Subcutaneous abdominal adipose tissue (tissue), 5 donors: Measurements from ENCODE around the gene STX4.

Experiments used
- H3K27ac ChIP-seq: one replicate; pipeline ENCODE4 v1.7.0; 2013; ENCODE audit warnings: low read depth, mild to moderate bottlenecking, inconsistent platforms, low read length, moderate library complexity
- H3K27me3 ChIP-seq, 5 donors: one replicate each; pipeline ENCODE4 v1.7.0; 2013; ENCODE audit warnings: low read length in 5 of 5, inconsistent platforms in 1 of 5; ENCODE audit not compliant: control insufficient read depth in 5 of 5, insufficient read depth in 4 of 5
- H3K36me3 ChIP-seq, 5 donors: one replicate each; pipeline ENCODE4 v1.7.0; 2013; ENCODE audit warnings: low read length in 5 of 5; ENCODE audit not compliant: control insufficient read depth in 5 of 5, insufficient read depth in 5 of 5
- H3K4me1 ChIP-seq, 5 donors: one replicate each; pipeline ENCODE4 v1.7.0; 2013; ENCODE audit warnings: low read length in 5 of 5, mild to moderate bottlenecking in 3 of 5, moderate library complexity in 1 of 5; ENCODE audit not compliant: control insufficient read depth in 5 of 5, insufficient read depth in 5 of 5
- H3K4me3 ChIP-seq, 5 donors: one replicate each; pipeline ENCODE4 v1.7.0; 2013; ENCODE audit warnings: low read length in 5 of 5, low read depth in 1 of 5
- H3K9ac ChIP-seq, 5 donors: one replicate each; pipeline ENCODE4 v1.7.0; 2013; ENCODE audit warnings: low read length in 5 of 5, mild to moderate bottlenecking in 4 of 5, moderate library complexity in 3 of 5
- H3K9me3 ChIP-seq, 5 donors: one replicate each; pipeline ENCODE4 v1.7.0; 2013; ENCODE audit warnings: low read length in 5 of 5; ENCODE audit not compliant: control insufficient read depth in 5 of 5
- donor health status: healthy.
- donor health status: healthy.
- donor health status: healthy.
- donor health status: healthy.
- donor health status: healthy.

STX4 gene, protein sequence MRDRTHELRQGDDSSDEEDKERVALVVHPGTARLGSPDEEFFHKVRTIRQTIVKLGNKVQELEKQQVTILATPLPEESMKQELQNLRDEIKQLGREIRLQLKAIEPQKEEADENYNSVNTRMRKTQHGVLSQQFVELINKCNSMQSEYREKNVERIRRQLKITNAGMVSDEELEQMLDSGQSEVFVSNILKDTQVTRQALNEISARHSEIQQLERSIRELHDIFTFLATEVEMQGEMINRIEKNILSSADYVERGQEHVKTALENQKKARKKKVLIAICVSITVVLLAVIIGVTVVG

GRCh38 chr16:31032736-31033708, at the start of gene STX4:
Gene STX4, plus strand, starts transcription at chr16:31033558. Its CDS starts 248 bp downstream, at chr16:31033806.
- no peaks in the 10 kb centered on the region for H3K27me3 ChIP-seq
- H3K36me3 ChIP-seq = peaks cover 0 to 27% (median 18%) of the 10 kb centered on the region in 5 donors
- peak within 1 kb of the TSS; percentile 56 to 98 (median 84) for H3K9ac ChIP-seq
- H3K27ac ChIP-seq = peak within 1 kb of the TSS; percentile 96
- peak within 1 kb of the TSS; percentile 75 to 99 (median 97) for H3K4me3 ChIP-seq
- H3K9me3 ChIP-seq = no peaks in the 10 kb centered on the region
- H3K4me1 ChIP-seq = peaks cover 2 to 29% (median 25%) of the 10 kb centered on the region in 5 donors

GRCh38 chr16:30983898-30984610, 49.3 kb upstream of the STX4 start:
- Histone ChIP-seq H3K4me1 (peaks cover 3 to 38% (median 20%) of the 10 kb centered on the region in 5 donors), H3K9ac (no peak overlapping the region), H3K36me3 (peaks cover 0 to 73% (median 57%) of the 10 kb centered on the region in 5 donors), H3K4me3 (no peak overlapping the region), H3K9me3 (no peaks in the 10 kb centered on the region), H3K27ac (peak overlapping the region; percentile 50), H3K27me3 (no peaks in the 10 kb centered on the region)

GRCh38 chr16:30984669-30985400, 48.5 kb upstream of the STX4 start, which contains the start of gene HSD3B7:
Gene HSD3B7, plus strand, starts transcription at chr16:30985207. Its CDS starts 452 bp downstream, at chr16:30985659.
- Histone ChIP-seq H3K4me1 (peaks cover 3 to 38% (median 20%) of the 10 kb centered on the region in 5 donors), H3K4me3 (peak within 1 kb of the TSS; percentile 64 to 75 (median 69)), H3K9ac (peak within 1 kb of the TSS in 4 of 5 donors; percentile 43 to 77 (median 59)), H3K36me3 (peaks cover 0 to 66% (median 50%) of the 10 kb centered on the region in 5 donors), H3K27ac (peak within 1 kb of the TSS; percentile 69), H3K9me3 (no peaks in the 10 kb centered on the region), H3K27me3 (no peaks in the 10 kb centered on the region)

DNA sequence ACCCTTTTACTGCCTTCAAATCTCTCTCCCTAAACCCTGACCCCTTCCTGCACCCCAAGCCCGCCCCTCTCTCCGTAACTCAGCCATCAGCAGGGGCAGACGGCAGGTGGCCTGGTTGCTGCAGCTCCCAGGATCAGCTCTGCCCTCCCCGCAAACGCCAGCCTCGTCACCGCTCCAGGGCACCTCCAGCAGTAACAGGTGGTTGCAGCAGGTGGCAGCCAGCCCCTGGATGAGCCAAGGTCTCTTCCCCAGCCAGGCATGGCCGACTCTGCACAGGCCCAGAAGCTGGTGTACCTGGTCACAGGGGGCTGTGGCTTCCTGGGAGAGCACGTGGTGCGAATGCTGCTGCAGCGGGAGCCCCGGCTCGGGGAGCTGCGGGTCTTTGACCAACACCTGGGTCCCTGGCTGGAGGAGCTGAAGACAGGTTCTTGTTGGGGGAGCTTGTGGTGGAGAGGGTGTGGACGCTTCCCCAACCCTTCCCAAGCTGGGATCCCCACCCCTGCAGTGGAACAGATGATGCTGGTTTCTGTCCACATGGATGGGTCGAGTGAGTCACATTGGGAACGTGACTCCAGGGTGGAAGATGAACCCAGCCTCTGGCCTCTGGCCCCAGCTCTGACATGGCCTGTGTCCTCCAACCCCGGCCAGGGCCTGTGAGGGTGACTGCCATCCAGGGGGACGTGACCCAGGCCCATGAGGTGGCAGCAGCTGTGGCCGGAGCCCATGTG, 47.8 kb upstream of the STX4 start:
- Histone ChIP-seq H3K27ac (peak overlapping the region; percentile 69), H3K27me3 (no peaks in the 10 kb centered on the region), H3K36me3 (peaks cover 0 to 58% (median 43%) of the 10 kb centered on the region in 5 donors), H3K9me3 (no peaks in the 10 kb centered on the region), H3K9ac (peak overlapping the region in 4 of 5 donors; percentile 33 to 77 (median 59)), H3K4me1 (peaks cover 3 to 38% (median 20%) of the 10 kb centered on the region in 5 donors), H3K4me3 (peak overlapping the region; percentile 64 to 75 (median 69))

DNA sequence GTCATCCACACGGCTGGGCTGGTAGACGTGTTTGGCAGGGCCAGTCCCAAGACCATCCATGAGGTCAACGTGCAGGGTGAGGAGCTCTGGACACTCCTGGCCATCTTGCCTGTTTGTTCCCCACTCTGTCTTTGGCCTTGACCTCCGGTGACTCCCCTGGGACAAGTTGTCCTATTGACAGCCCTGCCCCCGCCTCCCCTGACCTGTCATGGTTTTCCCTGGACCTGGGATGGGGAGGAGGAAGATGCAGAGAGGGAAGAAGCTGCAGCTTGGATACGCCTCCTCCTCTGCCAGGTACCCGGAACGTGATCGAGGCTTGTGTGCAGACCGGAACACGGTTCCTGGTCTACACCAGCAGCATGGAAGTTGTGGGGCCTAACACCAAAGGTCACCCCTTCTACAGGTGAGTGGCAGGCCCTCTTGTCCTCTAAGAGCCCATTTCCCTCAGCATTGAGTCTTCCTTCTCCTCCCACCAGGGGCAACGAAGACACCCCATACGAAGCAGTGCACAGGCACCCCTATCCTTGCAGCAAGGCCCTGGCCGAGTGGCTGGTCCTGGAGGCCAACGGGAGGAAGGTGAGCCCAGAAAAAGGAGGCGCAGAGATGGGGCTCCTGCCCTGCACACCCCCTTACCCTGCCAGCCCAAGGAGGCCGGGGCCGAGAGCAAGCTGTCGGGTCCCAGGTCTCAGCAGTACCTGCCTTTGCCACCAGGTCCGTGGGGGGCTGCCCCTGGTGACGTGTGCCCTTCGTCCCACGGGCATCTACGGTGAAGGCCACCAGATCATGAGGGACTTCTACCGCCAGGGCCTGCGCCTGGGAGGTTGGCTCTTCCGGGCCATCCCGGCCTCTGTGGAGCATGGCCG, 47.0 kb upstream of the STX4 start:
- peak overlapping the region; percentile 29 for H3K27ac ChIP-seq
- peaks cover 0 to 50% (median 36%) of the 10 kb centered on the region in 5 donors for H3K36me3 ChIP-seq
- peak overlapping the region in 2 of 5 donors; percentile 21 to 33 for H3K9ac ChIP-seq
- H3K9me3 ChIP-seq = no peaks in the 10 kb centered on the region
- peaks cover 3 to 38% (median 20%) of the 10 kb centered on the region in 5 donors for H3K4me1 ChIP-seq
- no peaks in the 10 kb centered on the region for H3K27me3 ChIP-seq
- peak overlapping the region in 4 of 5 donors; percentile 12 to 73 (median 38) for H3K4me3 ChIP-seq

DNA sequence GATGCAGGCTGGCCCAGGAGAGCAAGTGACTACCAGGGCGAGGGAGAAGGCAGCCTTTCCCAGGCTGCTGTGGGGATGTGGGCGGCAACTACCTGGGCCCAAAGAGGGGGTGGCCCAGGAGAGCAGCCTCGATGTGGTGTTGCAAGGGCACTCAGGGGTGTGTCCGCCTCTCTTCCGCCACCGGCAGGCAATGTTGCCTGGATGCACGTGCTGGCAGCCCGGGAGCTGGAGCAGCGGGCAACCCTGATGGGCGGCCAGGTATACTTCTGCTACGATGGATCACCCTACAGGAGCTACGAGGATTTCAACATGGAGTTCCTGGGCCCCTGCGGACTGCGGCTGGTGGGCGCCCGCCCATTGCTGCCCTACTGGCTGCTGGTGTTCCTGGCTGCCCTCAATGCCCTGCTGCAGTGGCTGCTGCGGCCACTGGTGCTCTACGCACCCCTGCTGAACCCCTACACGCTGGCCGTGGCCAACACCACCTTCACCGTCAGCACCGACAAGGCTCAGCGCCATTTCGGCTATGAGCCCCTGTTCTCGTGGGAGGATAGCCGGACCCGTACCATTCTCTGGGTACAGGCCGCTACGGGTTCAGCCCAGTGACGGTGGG, 45.7 kb upstream of the STX4 start:
- H3K36me3 ChIP-seq = peaks cover 0 to 39% (median 27%) of the 10 kb centered on the region in 5 donors

GRCh38 chr16:30989469-30990047, 43.8 kb upstream of the STX4 start:
- Histone ChIP-seq H3K4me1 (peaks cover 3 to 27% (median 15%) of the 10 kb centered on the region in 5 donors), H3K36me3 (peaks cover 0 to 20% (median 10%) of the 10 kb centered on the region in 5 donors), H3K27ac (no peak overlapping the region), H3K9me3 (no peaks in the 10 kb centered on the region), H3K27me3 (no peaks in the 10 kb centered on the region), H3K9ac (no peak overlapping the region), H3K4me3 (no peak overlapping the region)

More for the DNA sequence above, 45.7 kb upstream of the STX4 start:
- no peak overlapping the region for H3K4me3 ChIP-seq
- H3K9me3 ChIP-seq = no peaks in the 10 kb centered on the region
- H3K4me1 ChIP-seq = peaks cover 3 to 36% (median 17%) of the 10 kb centered on the region in 5 donors
- no peaks in the 10 kb centered on the region for H3K27me3 ChIP-seq
- H3K9ac ChIP-seq = no peak overlapping the region
- H3K27ac ChIP-seq = no peak overlapping the region
